Astrocyte (in vitro differentiated cells and primary cell): ENCODE measurements around the gene DZIP3.

Experiments used
- CTCF ChIP-seq: IDR thresholded peaks from 2 replicates; pipeline ENCODE4 v1.5.1; 2011; ENCODE audit warnings: low read depth, mild to moderate bottlenecking, inconsistent platforms, low read length, moderate library complexity; ENCODE audit not compliant: insufficient read depth
- EZH2 ChIP-seq: IDR thresholded peaks from 2 replicates; pipeline ENCODE4 v1.6.1; 2012; ENCODE audit warnings: mild to moderate bottlenecking, low read length, inconsistent platforms; ENCODE audit not compliant: insufficient read depth

- TF ChIP-seq CTCF (no peak), EZH2 (no peak)
These were observed 139.4 kb downstream of the DZIP3 start for GRCh38 chr3:108728934-108729333.
